ENCODE results near the gene NMNAT3.

- TF ChIP-seq CTCF (IDR thresholded peaks at IDR 0.05) (no peak), POLR2A (IDR thresholded peaks at IDR 0.05) (no peak)
These were observed 25.2 kb downstream of the NMNAT3 start for GRCh38 chr3:139652561-139652960.
